Measurements from ENCODE around the gene HIF1A. TPM values are rescaled to one million over a fixed set of nuclear protein-coding genes. Genes with fewer than 3 reads are reported as not detected.

Gene HIF1A
- total and polyA plus RNA-seq, 2 experiments from 2014 or later = 113 to 242 TPM

GRCh38 chr14:61646366-61647116 lies 48.8 kb upstream of the HIF1A start:
- Mint-ChIP-seq H3K4me1 (peaks cover 3% of the 10 kb centered on the region; the same call in 2 of the 3 replicates), H3K27ac (no peak overlapping the region), H3K4me3 (no peak overlapping the region), H3K36me3 (ENCODE audit: low read depth) (no peaks in the 10 kb centered on the region), H3K9me3 (no peaks in the 10 kb centered on the region), H3K27me3 (ENCODE audit: insufficient read depth, low read depth, poor library complexity) (no peaks in the 10 kb centered on the region)
- no peak for ATAC-seq
- Histone ChIP-seq H4K20me1 (replicated peaks; ENCODE audit: insufficient read depth) (no peaks in the 10 kb centered on the region), H3K27ac (ENCODE audit: low read depth) (no peak overlapping the region), H3K4me1 (ENCODE audit: insufficient read depth) (no peaks in the 10 kb centered on the region), H2AFZ (no peak overlapping the region), H3K9me2 (ENCODE audit: insufficient read depth) (no peaks in the 10 kb centered on the region), H3K36me3 (ENCODE audit: insufficient read depth) (no peaks in the 10 kb centered on the region), H3F3A (replicated peaks; ENCODE audit: low read depth) (no peaks in the 10 kb centered on the region), H3K4me2 (no peak overlapping the region), H3K4me3 (no peak overlapping the region), H3K79me2 (replicated peaks; ENCODE audit: insufficient read depth) (no peaks in the 10 kb centered on the region), H3K27me3 (ENCODE audit: insufficient read depth) (no peaks in the 10 kb centered on the region)
- DNase-seq (ENCODE audit: low spot score) = no peak
- TF ChIP-seq ETS1 (IDR thresholded peaks at IDR 0.05) (no peak), EZH2phosphoT487 (IDR thresholded peaks at IDR 0.05; ENCODE audit: unreplicated experiment) (no peak), ZNF331 (CRISPR knock-in tag; IDR thresholded peaks at IDR 0.05; ENCODE audit: low read depth) (no peak), ZNF114 (CRISPR knock-in tag; IDR thresholded peaks at IDR 0.05) (no peak), REST (IDR thresholded peaks at IDR 0.05; ENCODE audit: unreplicated experiment) (no peak), STAT1 (IDR thresholded peaks at IDR 0.05; ENCODE audit: unreplicated experiment) (no peak), CREB1 (CRISPR knock-in tag; IDR thresholded peaks at IDR 0.05; ENCODE audit: low read depth) (no peak), CTCF (conservative IDR thresholded peaks at IDR 0.05; ENCODE audit: low read depth in 2 of 2) (no peak)

- H3K27me3 Mint-ChIP-seq (ENCODE audit: insufficient read depth, low read depth, poor library complexity) = no peaks in the 10 kb centered on the region
- Histone ChIP-seq H3K4me1 (ENCODE audit: insufficient read depth) (no peaks in the 10 kb centered on the region), H3K4me2 (no peak overlapping the region), H3K9me2 (ENCODE audit: insufficient read depth) (no peaks in the 10 kb centered on the region), H3K27ac (ENCODE audit: low read depth) (no peak overlapping the region), H3K36me3 (ENCODE audit: insufficient read depth) (no peaks in the 10 kb centered on the region), H3K27me3 (ENCODE audit: insufficient read depth) (no peaks in the 10 kb centered on the region), H3F3A (replicated peaks; ENCODE audit: low read depth) (no peaks in the 10 kb centered on the region), H3K79me2 (replicated peaks; ENCODE audit: insufficient read depth) (no peaks in the 10 kb centered on the region), H4K20me1 (replicated peaks; ENCODE audit: insufficient read depth) (no peaks in the 10 kb centered on the region), H3K4me3 (no peak overlapping the region), H2AFZ (no peak overlapping the region)
- H3K9me3 Mint-ChIP-seq = no peaks in the 10 kb centered on the region
- H3K27ac Mint-ChIP-seq = no peak overlapping the region
- H3K4me1 Mint-ChIP-seq = peaks cover 3% of the 10 kb centered on the region; the same call in 2 of the 3 replicates
- H3K36me3 Mint-ChIP-seq (ENCODE audit: low read depth) = no peaks in the 10 kb centered on the region
- ATAC-seq = no peak
- TF ChIP-seq POLR2AphosphoS5 (IDR thresholded peaks at IDR 0.05; ENCODE audit: low read depth) (no peak), NANOG (IDR thresholded peaks at IDR 0.05; ENCODE audit: borderline replicate concordance) (no peak), CREB1 (CRISPR knock-in tag; IDR thresholded peaks at IDR 0.05; ENCODE audit: low read depth) (no peak), ZNF331 (CRISPR knock-in tag; IDR thresholded peaks at IDR 0.05; ENCODE audit: low read depth) (no peak), REST (IDR thresholded peaks at IDR 0.05; ENCODE audit: unreplicated experiment) (no peak), STAT1 (IDR thresholded peaks at IDR 0.05; ENCODE audit: unreplicated experiment) (no peak)
- no peak for DNase-seq (ENCODE audit: low spot score)
- no peak overlapping the region for H3K4me3 Mint-ChIP-seq
These were observed 47.6 kb upstream of the HIF1A start for GRCh38 chr14:61647704-61648103.
